HG02943 (cell line): ENCODE data around the gene COQ10A.

Experiments used
- ATAC-seq: cut with Tn5 transposase; IDR thresholded peaks from one replicate; pipeline ENCODE4 v1.9.1; 2021; ENCODE audit warnings: mild to moderate bottlenecking, low read depth, moderate library complexity; ENCODE audit not compliant: unreplicated experiment

COQ10A gene

GRCh38 chr12:56266693-56267442 is at the start of gene COQ10A:
TSS of gene COQ10A (plus strand) at chr12:56266942. CDS start at chr12:56267119, 177 bp downstream.
- ATAC-seq, result peak; percentile 79

GRCh38 chr12:56219840-56220239 is 46.9 kb upstream of the COQ10A start:
- ATAC-seq, result no peak

GRCh38 chr12:56220611-56221231 is 46.0 kb upstream of the COQ10A start:
- no peak for ATAC-seq

GRCh38 chr12:56221232-56221756 is 45.4 kb upstream of the COQ10A start:
- ATAC-seq, result peak; percentile 40

- peak; percentile 72 for ATAC-seq
Measured at GRCh38 chr12:56221757-56222530, 44.8 kb upstream of the COQ10A start, which contains the start of gene RNF41. TSS of gene RNF41 (minus strand) at chr12:56221922. CDS start at chr12:56214047, 7,875 bp downstream.

- no peak for ATAC-seq
Measured at GRCh38 chr12:56222531-56222895, 44.2 kb upstream of the COQ10A start.

GRCh38 chr12:56223571-56224101 is 43.1 kb upstream of the COQ10A start:
- no peak for ATAC-seq

GRCh38 chr12:56224102-56224701 is 42.5 kb upstream of the COQ10A start, which contains the start of gene NABP2:
TSS of gene NABP2 (plus strand) at chr12:56224342. CDS start at chr12:56224857, 515 bp downstream.
- peak; percentile 67 for ATAC-seq

GRCh38 chr12:56224954-56225353 is 41.8 kb upstream of the COQ10A start:
- ATAC-seq, result no peak

- ATAC-seq, result no peak
Measured at GRCh38 chr12:56229082-56229481, 37.7 kb upstream of the COQ10A start.

GRCh38 chr12:56229916-56230431 is 36.8 kb upstream of the COQ10A start, which contains the start of gene SLC39A5:
TSS of gene SLC39A5 (plus strand) at chr12:56230051. CDS start at chr12:56231275, 1,224 bp downstream.
- no peak for ATAC-seq

- ATAC-seq, result no peak
Measured at GRCh38 chr12:56230432-56231183, 36.1 kb upstream of the COQ10A start.

- no peak for ATAC-seq
Measured at GRCh38 chr12:56231184-56231582, 35.6 kb upstream of the COQ10A start.

GRCh38 chr12:56234746-56235436 is 31.9 kb upstream of the COQ10A start:
- ATAC-seq, result no peak

- no peak for ATAC-seq
Measured at GRCh38 chr12:56236091-56236490, 30.7 kb upstream of the COQ10A start.

GRCh38 chr12:56236985-56237384 is 29.8 kb upstream of the COQ10A start:
- no peak for ATAC-seq

- ATAC-seq, result no peak
Measured at GRCh38 chr12:56237552-56237951, 29.2 kb upstream of the COQ10A start.

- ATAC-seq, result no peak
Measured at GRCh38 chr12:56241424-56242303, 25.1 kb upstream of the COQ10A start.
